Choroid plexus epithelial cell (primary cell): ENCODE results near the gene RAB31.
"Not testable (repeated sequence)": the region's sequence is repeated elsewhere in the genome, so short reads cannot be mapped to it uniquely, and the experiment has no call there.

ENCODE experiments used
- DNase-seq: peaks from one replicate; pipeline ENCODE4 v3.0.0-alpha.2; 2010; ENCODE audit warnings: low read depth
- H3K4me3 ChIP-seq: 2 replicates; pipeline ENCODE4 v1.5.1; 2011; ENCODE audit warnings: low read depth, mild to moderate bottlenecking, control low read depth, low read length, moderate library complexity
- TF ChIP-seq, protein P1 (sequence below): conservative IDR thresholded peaks from 2 replicates; pipeline ENCODE4 v1.5.1; 2011; ENCODE audit warnings: low read depth, mild to moderate bottlenecking, control low read depth, inconsistent platforms, low read length, moderate library complexity

RAB31 gene

DNA sequence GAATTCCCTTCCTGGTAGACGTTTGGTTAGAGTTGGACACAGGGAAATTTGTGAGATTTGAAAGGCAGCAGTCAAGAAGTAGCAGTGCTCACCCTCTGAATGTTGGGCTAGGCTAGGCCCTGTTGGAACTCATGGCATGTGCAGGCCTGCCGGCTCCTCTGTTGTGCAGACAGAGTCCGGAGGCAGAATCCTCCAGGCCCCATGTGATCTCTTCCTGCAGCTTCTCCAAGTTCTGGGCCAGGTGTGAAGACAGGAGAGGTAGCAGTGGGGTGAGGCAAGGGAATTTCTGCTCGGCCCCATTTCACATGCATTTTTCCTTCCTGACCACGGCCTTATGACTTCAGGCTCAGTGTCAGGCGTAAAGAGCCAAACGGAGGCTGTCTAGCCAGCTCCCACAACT lies 36.9 kb upstream of the RAB31 start:
- H3K4me3 ChIP-seq, result no peak overlapping the region
- TF ChIP-seq, protein P1, sequence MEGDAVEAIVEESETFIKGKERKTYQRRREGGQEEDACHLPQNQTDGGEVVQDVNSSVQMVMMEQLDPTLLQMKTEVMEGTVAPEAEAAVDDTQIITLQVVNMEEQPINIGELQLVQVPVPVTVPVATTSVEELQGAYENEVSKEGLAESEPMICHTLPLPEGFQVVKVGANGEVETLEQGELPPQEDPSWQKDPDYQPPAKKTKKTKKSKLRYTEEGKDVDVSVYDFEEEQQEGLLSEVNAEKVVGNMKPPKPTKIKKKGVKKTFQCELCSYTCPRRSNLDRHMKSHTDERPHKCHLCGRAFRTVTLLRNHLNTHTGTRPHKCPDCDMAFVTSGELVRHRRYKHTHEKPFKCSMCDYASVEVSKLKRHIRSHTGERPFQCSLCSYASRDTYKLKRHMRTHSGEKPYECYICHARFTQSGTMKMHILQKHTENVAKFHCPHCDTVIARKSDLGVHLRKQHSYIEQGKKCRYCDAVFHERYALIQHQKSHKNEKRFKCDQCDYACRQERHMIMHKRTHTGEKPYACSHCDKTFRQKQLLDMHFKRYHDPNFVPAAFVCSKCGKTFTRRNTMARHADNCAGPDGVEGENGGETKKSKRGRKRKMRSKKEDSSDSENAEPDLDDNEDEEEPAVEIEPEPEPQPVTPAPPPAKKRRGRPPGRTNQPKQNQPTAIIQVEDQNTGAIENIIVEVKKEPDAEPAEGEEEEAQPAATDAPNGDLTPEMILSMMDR, result no peak
- DNase-seq, result no peak

DNA sequence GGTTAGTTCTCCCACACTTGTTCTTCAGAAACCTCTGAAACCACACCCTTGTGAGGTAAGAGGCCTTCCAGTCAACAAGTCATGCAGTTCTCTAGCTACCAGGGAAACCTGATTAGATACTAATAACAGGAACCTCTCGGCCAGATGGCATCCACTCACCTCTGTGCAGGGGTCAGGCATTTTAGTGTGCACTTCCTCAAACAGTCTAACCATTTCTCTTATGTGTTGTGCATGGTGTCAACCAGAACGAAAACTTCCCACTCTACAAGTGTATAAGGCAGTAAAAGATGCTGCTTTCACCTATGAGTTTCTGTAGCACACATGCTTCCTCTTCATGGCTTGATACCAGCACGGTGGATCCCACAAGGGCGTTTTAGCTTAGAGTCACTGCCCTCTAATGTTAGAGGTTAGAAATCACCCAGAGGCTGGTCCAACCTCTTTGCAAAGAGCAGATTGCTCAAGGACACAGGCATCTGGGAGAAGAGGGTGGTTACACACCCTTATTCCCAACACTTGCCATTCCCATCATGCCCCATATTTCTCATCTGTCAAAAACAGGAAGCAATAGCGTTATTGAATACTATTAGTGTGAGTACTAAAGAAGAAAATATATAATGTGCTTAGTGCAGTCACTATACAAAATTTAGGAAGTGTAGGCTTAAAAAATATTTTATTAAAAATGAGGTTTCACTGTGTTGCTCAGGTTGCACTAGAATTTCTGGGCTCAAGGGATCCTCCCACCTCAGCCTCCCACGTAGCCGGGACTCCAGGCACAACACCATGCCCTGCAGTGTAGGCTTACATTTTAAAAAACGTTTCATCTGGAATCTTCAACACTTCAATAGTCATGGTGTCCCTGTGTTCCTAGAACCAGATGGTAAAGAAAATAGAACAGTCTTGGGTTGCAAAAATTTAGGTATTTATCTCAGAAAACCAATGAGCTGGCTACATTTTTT lies 34.5 kb upstream of the RAB31 start:
- TF ChIP-seq, protein P1, result peak; percentile 26
- no peak overlapping the region for H3K4me3 ChIP-seq
- peak; percentile 64 for DNase-seq

DNA sequence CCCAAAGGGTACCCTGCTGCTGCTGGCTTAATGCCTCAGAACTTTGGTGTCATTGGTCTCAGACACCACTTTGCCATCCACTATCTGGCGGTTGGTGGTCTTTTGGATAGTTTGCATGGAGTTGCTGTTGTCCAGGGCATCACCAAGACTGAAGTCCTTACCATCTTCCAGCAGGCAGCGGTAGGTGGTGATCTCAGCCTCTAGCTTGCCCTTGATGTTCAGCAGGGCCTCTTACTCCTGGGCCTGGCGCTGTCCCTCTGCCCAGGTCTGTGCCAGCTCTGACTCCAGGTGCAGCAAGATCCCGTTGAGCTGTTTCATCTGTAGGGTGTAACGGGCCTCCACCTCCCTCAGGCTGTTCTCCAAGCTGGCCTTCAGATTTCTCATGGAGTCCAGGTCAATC lies 29.9 kb upstream of the RAB31 start:
- H3K4me3 ChIP-seq, DNase-seq: not testable (repeated sequence)

DNA sequence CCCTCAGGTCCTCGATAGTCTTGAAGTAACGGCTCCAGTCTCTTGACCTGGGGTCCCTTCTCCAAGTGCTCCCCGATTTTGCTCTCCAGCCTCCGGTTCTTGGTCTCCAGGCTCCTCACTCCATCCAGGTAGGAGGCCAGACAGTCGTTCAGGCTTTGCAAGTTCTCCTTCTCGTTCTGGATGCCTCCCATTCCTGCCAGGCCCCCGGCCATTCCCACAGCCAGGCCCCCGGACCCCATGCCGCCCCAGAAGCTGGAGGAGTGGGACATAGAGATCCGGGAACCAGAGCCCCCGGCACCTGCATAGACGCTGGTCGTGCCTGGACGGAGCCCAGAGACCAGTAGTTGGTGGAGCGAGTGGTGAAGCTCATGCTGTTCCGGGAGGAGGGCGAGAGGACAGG lies 29.0 kb upstream of the RAB31 start:
- no peak overlapping the region for H3K4me3 ChIP-seq
- TF ChIP-seq, protein P1, result no peak
- no peak for DNase-seq

GRCh38 chr18:9681217-9681616 lies 26.9 kb upstream of the RAB31 start:
- no peak for DNase-seq
- H3K4me3 ChIP-seq, result no peak overlapping the region
- TF ChIP-seq, protein P1, result no peak

DNA sequence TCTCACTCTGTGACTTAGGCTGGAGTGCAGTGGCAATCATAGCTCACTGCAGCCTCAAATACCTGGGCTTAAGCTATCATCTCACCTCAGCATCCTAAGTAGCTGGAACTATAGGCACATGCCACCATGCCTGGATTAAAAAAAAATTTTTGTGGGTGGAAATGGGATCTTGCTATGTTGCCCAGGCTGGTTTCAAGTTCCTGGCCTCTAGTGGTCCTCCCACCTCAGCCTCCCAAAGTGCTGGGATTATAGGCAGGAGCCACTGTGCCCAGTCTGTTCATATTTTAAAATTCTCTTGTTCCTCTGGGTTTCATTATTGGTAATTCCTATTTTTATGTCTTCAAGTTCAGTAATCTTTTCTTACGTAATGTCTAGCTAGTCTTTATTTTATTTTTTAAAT lies 25.5 kb upstream of the RAB31 start:
- H3K4me3 ChIP-seq, result no peak overlapping the region
- TF ChIP-seq, protein P1, result no peak
- no peak for DNase-seq

DNA sequence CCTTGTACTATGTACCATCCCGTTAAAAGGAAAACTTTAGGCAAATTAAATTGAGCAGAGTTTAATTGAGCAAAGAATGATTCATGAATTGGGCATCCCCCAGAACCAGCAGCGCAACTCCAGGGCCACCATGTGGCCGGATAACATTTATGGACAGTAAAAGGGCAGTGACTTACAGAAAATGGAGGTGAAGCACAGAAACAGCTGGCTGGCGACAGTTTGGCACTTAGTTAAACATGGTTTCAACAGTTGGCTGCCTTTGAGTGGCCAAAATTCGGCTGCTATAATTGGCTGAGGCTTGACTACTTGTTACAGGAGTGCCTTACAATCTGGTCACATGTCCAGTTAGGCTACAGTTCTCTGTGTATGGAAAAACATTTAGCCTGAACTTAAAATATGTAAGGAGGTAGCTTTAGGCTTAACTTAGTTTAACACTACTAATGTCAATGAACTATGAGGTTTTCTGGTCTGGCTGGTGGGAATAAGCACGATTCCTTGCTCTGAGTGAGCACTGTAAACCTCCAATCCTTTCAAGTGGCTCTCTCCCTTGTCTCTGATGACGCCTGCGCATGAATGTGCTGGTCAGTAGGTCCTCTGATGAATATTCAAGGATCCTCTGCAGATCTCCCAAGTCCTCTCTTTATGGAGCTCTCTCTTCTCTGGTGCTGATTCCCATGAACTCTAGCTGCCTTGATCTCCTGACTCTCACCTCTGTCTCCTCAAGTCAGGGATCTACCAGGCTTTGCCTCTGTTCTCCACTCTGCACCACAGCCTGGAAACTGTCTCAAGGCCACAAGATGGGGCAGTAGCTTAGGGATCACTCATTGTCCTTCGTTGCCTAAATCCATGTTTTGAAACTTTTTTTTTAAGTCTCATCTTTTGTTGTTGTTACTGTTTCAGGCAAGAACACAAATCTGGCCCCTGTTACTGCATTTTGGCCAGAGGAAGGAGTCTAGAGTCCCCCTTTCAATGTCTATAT lies 24.4 kb upstream of the RAB31 start:
- peak; percentile 90 for DNase-seq

More for the DNA sequence above, 24.4 kb upstream of the RAB31 start:
- no peak overlapping the region for H3K4me3 ChIP-seq
- TF ChIP-seq, protein P1, result peak; percentile 77
